Neural cell (in vitro differentiated cells): Measurements from ENCODE around the gene FARP1. TPM values are rescaled to one million over a fixed set of nuclear protein-coding genes. Genes with fewer than 3 reads are reported as not detected.

Experiments
- H2AFZ ChIP-seq: fragments of 200-600, 300-800 bp; sonication (generic), shearing (Covaris generic); 2 replicates; pipeline ENCODE4 v1.6.0; 2014; ENCODE audit warnings: low read depth, mild to moderate bottlenecking, antibody characterized with exemption, low read length, moderate library complexity
- H3F3A ChIP-seq: fragments of 200-600 bp; shearing (Covaris generic); 2 replicates; pipeline ENCODE4 v1.6.1; 2016; ENCODE audit warnings: mild to moderate bottlenecking, moderate library complexity, mixed read lengths, antibody characterized with exemption, low read length; ENCODE audit not compliant: insufficient read depth, poor library complexity, severe bottlenecking
- H3K27ac ChIP-seq: fragments of 200-600, 300-800 bp; sonication (generic), shearing (Covaris generic); 2 replicates; pipeline ENCODE4 v1.5.1; 2014; ENCODE audit warnings: mild to moderate bottlenecking, low read length, moderate library complexity
- H3K27me3 ChIP-seq: fragments of 300-800, 200-600 bp; sonication (generic), shearing (Covaris generic); 2 replicates; pipeline ENCODE4 v1.6.0; 2014; ENCODE audit warnings: mild to moderate bottlenecking, low read depth, low read length, moderate library complexity; ENCODE audit not compliant: insufficient read depth
- H3K36me3 ChIP-seq: fragments of 300-800, 200-600 bp; sonication (generic), shearing (Covaris generic); 2 replicates; pipeline ENCODE4 v1.5.1; 2014; ENCODE audit warnings: mild to moderate bottlenecking, antibody characterized with exemption, low read length, moderate library complexity; ENCODE audit not compliant: insufficient read depth
- H3K4me2 ChIP-seq: fragments of 300-800, 200-600 bp; sonication (generic), shearing (Covaris generic); 2 replicates; pipeline ENCODE4 v1.6.0; 2014; ENCODE audit warnings: mild to moderate bottlenecking, low read length
- H3K4me3 ChIP-seq: fragments of 300-800, 200-600 bp; sonication (generic), shearing (Covaris generic); 2 replicates; pipeline ENCODE4 v1.5.1; 2014; ENCODE audit warnings: mild to moderate bottlenecking, low read length, moderate library complexity
- H3K79me2 ChIP-seq: fragments of 200-600 bp; shearing (Covaris generic); replicated peaks from 2 replicates; pipeline ENCODE4 v1.6.0; 2014; ENCODE audit warnings: mild to moderate bottlenecking, low read length, moderate library complexity; ENCODE audit not compliant: insufficient read depth
- H3K9ac ChIP-seq: fragments of 300-800, 200-600 bp; sonication (generic), shearing (Covaris generic); 2 replicates; pipeline ENCODE4 v1.6.1; 2016; ENCODE audit warnings: mild to moderate bottlenecking, low read length, mixed read lengths
- H3K9me2 ChIP-seq: fragments of 200-600 bp; shearing (Covaris generic); 2 replicates; pipeline ENCODE4 v1.6.1; 2016; ENCODE audit warnings: mild to moderate bottlenecking, low read length, mixed read lengths; ENCODE audit not compliant: insufficient read depth
- H3K9me3 ChIP-seq: fragments of 200-600, 300-800 bp; sonication (generic), shearing (Covaris generic); 2 replicates; pipeline ENCODE4 v1.6.1; 2016; ENCODE audit warnings: mild to moderate bottlenecking, mixed run types, low read length, moderate library complexity, mixed read lengths
- H4K20me1 ChIP-seq: fragments of 200-600 bp; shearing (Covaris generic); 2 replicates; pipeline ENCODE4 v1.6.1; 2016; ENCODE audit warnings: mild to moderate bottlenecking, mixed run types; ENCODE audit not compliant: insufficient read depth
- EP300 ChIP-seq: fragments of 450-650 bp; conservative IDR thresholded peaks from 2 replicates; pipeline ENCODE4 v1.6.1; 2014; ENCODE audit warnings: antibody characterized with exemption, mild to moderate bottlenecking, moderate library complexity; ENCODE audit not compliant: poor library complexity, severe bottlenecking
- EZH2 ChIP-seq: fragments of 200-600, 300-800 bp; shearing (Covaris generic), sonication (generic); IDR thresholded peaks from 2 replicates; pipeline ENCODE4 v1.6.1; 2014; ENCODE audit warnings: antibody characterized with exemption, low read length, borderline replicate concordance, mild to moderate bottlenecking; ENCODE audit not compliant: insufficient read depth, poor library complexity, severe bottlenecking
- MXI1 ChIP-seq: fragments of 450-650 bp; conservative IDR thresholded peaks from 2 replicates; pipeline ENCODE4 v1.6.1; 2014; ENCODE audit warnings: antibody characterized with exemption, mild to moderate bottlenecking; ENCODE audit not compliant: poor library complexity, severe bottlenecking
- POLR2AphosphoS5 ChIP-seq: IDR thresholded peaks from 2 replicates; pipeline ENCODE4 v1.6.1; 2012
- RAD21 ChIP-seq: fragments of 450-650 bp; conservative IDR thresholded peaks from 2 replicates; pipeline ENCODE4 v1.6.1; 2014; ENCODE audit warnings: antibody characterized with exemption, mild to moderate bottlenecking, moderate library complexity
- SMC3 ChIP-seq: fragments of 450-650 bp; conservative IDR thresholded peaks from 2 replicates; pipeline ENCODE4 v1.6.1; 2014; ENCODE audit warnings: antibody characterized with exemption, mild to moderate bottlenecking, moderate library complexity; ENCODE audit not compliant: poor library complexity
- TAF1 ChIP-seq: IDR thresholded peaks from 2 replicates; pipeline ENCODE4 v1.6.1; 2012; ENCODE audit warnings: low read depth
- polyA plus RNA-seq: library from polyadenylated mRNA; depleted of rRNA; stranded (reverse); fragments of >200 nt; gene quantifications from 2 replicates; pipeline ENCODE4 v1.2.3, GENCODE V29; 2014
- TF ChIP-seq, protein P1 (sequence below): IDR thresholded peaks from 2 replicates; pipeline ENCODE4 v1.6.1; 2012; ENCODE audit warnings: borderline replicate concordance
- TF ChIP-seq, protein P2 (sequence below): fragments of 450-650 bp; IDR thresholded peaks from 2 replicates; pipeline ENCODE4 v1.5.1; 2014; ENCODE audit warnings: antibody characterized with exemption, mild to moderate bottlenecking, moderate library complexity; ENCODE audit not compliant: poor library complexity, severe bottlenecking

The FARP1 gene
- polyA plus RNA-seq, 1 donor from 2014 or later, result 19.7 TPM

DNA sequence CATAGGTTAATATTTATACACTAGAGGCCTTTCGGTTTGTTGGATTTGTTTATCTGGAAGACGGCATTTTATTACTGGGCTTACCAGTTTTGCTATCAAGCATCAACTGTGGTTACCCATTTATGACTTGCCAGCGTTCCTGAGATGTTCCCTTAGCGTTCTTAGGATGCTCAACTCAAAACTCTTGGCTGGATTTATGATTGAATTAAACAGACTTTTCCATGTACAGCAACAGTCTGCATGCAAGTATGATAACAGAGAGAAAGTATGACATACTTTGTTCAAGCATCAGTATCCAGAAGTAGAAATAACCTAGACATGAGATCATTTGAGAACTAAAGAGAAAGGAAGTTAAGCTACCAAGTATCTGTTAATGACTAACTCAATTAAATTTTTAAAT lies 64.1 kb downstream of the FARP1 start:
- Histone ChIP-seq H3K79me2 (peaks cover 49% of the 10 kb centered on the region), H3K4me3 (no peak overlapping the region), H4K20me1 (no peaks in the 10 kb centered on the region), H3K27ac (no peak overlapping the region), H3K9ac (no peak overlapping the region), H3K9me2 (no peaks in the 10 kb centered on the region), H3K36me3 (no peaks in the 10 kb centered on the region), H3F3A (no peaks in the 10 kb centered on the region), H3K9me3 (peaks cover 3% of the 10 kb centered on the region), H3K4me2 (no peak overlapping the region), H3K27me3 (no peaks in the 10 kb centered on the region), H2AFZ (no peak overlapping the region)
- TF ChIP-seq EZH2 (no peak), POLR2AphosphoS5 (no peak), TAF1 (no peak), EP300 (no peak), SMC3 (no peak)
- TF ChIP-seq, protein P1, sequence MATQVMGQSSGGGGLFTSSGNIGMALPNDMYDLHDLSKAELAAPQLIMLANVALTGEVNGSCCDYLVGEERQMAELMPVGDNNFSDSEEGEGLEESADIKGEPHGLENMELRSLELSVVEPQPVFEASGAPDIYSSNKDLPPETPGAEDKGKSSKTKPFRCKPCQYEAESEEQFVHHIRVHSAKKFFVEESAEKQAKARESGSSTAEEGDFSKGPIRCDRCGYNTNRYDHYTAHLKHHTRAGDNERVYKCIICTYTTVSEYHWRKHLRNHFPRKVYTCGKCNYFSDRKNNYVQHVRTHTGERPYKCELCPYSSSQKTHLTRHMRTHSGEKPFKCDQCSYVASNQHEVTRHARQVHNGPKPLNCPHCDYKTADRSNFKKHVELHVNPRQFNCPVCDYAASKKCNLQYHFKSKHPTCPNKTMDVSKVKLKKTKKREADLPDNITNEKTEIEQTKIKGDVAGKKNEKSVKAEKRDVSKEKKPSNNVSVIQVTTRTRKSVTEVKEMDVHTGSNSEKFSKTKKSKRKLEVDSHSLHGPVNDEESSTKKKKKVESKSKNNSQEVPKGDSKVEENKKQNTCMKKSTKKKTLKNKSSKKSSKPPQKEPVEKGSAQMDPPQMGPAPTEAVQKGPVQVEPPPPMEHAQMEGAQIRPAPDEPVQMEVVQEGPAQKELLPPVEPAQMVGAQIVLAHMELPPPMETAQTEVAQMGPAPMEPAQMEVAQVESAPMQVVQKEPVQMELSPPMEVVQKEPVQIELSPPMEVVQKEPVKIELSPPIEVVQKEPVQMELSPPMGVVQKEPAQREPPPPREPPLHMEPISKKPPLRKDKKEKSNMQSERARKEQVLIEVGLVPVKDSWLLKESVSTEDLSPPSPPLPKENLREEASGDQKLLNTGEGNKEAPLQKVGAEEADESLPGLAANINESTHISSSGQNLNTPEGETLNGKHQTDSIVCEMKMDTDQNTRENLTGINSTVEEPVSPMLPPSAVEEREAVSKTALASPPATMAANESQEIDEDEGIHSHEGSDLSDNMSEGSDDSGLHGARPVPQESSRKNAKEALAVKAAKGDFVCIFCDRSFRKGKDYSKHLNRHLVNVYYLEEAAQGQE, result no peak

DNA sequence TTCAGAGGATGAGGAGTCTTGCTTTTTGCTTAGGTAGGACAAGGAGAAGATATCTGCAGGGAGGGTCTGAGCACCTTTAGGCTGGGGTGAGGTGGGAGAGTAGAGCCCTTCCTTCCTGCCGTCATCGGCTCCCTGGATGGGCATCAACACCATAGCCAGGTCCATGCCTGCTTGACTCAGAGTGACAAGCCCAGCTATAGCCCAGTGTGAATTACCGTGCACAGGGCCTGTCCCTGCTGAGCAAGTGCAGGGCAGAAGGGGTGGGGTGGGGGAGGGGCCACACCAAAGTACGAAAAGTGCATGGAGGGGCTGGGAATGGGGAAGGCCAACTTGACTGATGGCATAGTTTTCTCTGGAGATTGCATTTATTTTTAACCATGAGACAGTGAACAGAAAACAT lies 64.5 kb downstream of the FARP1 start:
- peaks cover 48% of the 10 kb centered on the region for H3K79me2 ChIP-seq
- TF ChIP-seq SMC3, result no peak
- TF ChIP-seq EZH2, result no peak
- TF ChIP-seq POLR2AphosphoS5, result no peak
- TF ChIP-seq, protein P1, result no peak
- TF ChIP-seq, protein P2, sequence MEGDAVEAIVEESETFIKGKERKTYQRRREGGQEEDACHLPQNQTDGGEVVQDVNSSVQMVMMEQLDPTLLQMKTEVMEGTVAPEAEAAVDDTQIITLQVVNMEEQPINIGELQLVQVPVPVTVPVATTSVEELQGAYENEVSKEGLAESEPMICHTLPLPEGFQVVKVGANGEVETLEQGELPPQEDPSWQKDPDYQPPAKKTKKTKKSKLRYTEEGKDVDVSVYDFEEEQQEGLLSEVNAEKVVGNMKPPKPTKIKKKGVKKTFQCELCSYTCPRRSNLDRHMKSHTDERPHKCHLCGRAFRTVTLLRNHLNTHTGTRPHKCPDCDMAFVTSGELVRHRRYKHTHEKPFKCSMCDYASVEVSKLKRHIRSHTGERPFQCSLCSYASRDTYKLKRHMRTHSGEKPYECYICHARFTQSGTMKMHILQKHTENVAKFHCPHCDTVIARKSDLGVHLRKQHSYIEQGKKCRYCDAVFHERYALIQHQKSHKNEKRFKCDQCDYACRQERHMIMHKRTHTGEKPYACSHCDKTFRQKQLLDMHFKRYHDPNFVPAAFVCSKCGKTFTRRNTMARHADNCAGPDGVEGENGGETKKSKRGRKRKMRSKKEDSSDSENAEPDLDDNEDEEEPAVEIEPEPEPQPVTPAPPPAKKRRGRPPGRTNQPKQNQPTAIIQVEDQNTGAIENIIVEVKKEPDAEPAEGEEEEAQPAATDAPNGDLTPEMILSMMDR, result no peak
- TF ChIP-seq RAD21, result no peak
- no peak for TF ChIP-seq EP300
- TF ChIP-seq MXI1, result no peak
- no peak for TF ChIP-seq TAF1
- no peaks in the 10 kb centered on the region for H3K9me2 ChIP-seq
- H3K9me3 ChIP-seq, result peaks cover 3% of the 10 kb centered on the region
- no peaks in the 10 kb centered on the region for H3K36me3 ChIP-seq
- H3K27me3 ChIP-seq, result no peaks in the 10 kb centered on the region
- no peaks in the 10 kb centered on the region for H3F3A ChIP-seq
- no peak overlapping the region for H3K4me2 ChIP-seq
- H3K9ac ChIP-seq, result no peak overlapping the region
- H2AFZ ChIP-seq, result no peak overlapping the region
- no peak overlapping the region for H3K27ac ChIP-seq
- H4K20me1 ChIP-seq, result no peaks in the 10 kb centered on the region
- no peak overlapping the region for H3K4me3 ChIP-seq
